T-helper 1 cell (primary cell): ENCODE data around the gene HIF3A.

ENCODE experiments used
- DNase-seq, 5 donors: peaks; one replicate each; pipeline ENCODE4 v3.0.0-alpha.2; 2012 to 2020

Gene HIF3A

DNA sequence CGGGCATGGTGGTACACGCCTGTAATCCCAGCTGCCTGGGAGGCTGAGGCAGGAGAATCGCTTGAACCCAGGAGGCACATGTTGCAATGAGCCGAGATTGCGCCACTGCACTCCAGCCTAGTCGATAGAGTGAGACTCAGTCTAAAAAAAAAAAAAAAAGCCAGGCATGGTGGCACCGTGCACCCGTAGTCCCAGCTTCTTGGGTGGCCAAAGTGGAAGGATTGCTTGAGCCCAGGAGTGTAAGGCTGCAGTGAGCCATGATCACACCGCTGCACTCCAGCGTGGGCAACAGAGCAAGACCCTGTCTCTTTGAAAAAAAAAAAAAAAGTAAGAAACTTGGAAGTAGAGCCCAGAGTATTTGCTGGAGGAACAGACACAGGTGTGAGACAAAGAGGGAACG, 88.8 kb downstream of the HIF3A start:
- no peak for DNase-seq

DNA sequence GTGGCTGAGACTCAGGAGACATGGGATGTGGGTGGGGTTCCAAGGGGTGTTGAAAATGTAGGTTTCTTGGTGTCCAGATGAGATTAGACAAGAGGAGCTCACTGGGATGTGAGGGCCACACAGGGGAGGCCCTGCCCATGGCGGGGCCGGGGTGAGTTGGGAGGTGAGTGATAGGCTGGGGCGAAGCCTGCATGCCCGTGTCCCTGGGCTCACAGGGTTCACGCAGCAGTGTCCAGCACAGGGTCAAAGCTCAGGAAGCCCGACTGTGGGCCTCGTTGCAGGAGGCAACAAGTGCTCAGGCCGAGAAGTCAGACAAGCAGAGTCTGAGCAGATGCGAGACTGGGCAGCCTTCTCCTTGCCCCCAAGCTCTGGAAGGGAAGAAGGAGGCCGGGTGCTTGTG, 89.3 kb downstream of the HIF3A start:
- DNase-seq: no peak

DNA sequence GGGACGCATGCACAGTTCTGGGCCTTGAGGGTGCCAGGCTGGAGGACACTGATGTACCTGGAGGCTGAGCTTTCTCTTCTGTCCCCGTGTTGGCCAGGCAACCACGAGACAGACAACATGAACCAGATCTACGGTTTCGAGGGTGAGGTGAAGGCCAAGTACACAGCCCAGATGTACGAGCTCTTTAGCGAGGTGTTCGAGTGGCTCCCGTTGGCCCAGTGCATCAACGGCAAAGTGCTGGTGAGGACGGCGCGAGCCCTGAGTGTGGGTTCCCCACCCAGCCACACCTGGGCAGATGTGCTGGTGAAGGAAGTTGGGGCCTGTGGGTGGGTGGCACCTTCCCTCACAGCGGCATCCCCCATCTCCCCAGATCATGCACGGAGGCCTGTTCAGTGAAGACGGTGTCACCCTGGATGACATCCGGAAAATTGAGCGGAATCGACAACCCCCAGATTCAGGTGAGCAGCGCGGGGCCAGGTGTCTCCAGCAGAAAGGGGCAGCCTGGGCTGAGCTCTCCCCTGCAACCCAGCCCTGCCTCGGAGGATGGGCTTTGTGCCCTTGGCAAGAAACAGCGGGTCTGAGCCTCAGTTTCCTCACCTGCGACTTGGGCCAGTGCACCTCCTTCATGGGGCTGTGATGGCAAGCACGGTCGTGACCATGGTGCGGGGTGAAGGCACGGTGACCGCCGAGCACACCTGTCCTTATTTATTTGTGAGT, 90.3 kb downstream of the HIF3A start:
- no peak for DNase-seq

DNA sequence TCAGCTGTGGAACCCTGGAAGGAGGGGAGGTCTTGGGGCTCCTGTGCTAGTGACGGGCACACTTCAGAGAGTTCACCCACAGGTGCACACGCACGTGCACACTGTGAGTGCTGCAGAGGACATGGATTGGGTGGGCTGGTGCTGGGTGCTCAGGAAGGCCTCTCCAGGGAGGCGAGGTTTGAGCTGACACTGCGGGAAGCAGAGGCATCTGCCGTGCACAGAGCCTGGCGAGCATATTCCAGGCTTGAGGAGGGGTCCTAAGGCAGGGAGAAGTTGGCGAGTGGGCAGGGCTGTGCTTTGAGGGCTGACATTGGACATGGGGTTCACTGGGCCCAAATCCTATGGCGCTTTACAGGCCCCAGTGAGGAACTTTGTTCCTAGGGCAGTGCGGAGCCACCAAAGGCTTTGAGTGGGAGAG, 90.9 kb downstream of the HIF3A start:
- DNase-seq: no peak

DNA sequence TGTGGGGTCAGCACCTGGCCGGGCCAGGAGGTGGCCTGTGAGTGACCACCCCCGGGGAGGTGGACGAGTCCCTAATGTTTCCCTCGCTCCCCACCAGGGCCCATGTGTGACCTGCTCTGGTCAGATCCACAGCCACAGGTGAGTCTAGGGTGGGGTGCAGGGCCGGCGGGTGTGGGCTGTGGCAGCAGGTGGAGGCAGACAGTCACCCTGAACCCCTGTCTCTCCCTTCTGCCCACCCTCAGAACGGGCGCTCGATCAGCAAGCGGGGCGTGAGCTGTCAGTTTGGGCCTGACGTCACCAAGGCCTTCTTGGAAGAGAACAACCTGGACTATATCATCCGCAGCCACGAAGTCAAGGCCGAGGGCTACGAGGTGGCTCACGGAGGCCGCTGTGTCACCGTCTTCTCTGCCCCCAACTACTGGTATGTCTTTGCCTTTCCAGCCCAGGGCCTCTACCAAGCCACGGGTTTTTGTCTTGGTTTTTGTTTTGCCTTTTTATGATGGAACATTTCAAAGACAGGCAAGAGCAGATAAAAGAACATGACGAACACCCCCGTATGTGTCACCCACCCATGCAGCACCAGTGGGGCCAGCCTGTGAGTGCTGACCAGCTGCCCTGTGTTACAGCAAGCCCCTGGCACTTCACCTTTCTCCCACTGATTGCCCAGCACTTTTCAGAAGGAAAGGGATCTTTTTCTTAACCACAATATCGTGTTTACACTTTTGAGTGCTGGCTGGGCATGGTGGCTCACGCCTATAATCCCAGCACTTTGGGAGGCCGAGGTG, 91.7 kb downstream of the HIF3A start:
- DNase-seq: no peak

DNA sequence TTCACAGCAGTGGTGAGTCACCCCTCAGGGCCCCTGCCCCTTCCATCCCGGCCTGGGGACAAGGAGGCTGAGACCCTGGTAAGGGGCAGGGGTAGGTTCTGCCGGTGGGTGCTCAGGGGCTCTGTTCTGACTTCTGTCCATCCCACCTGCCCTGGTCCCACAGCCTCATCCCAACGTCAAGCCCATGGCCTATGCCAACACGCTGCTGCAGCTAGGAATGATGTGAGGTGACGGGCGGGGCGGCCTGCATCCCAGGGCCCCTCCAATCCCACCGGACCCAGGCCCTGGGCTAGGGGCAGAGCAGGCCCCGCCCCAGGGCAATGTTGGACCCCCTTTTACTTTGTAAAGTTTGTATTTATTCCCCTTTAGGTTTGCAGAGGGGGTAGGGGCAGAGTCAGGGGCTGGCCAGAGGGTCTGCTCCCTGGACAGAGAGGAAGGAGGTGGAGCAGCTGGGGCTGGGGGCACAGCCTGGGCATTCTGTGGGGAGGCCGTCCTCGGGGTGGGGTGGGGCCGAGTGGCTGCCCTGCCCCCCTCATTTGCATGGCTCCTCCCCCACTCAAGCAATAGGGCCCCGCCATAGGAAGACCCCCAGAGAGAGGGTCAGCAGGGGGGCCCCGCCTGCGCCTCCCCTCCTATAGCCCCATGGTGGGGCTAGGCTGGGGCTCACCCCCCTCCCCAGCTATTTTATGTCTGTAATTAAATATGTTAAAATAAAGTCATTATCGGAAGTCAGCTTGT, 93.4 kb downstream of the HIF3A start:
- no peak for DNase-seq

DNA sequence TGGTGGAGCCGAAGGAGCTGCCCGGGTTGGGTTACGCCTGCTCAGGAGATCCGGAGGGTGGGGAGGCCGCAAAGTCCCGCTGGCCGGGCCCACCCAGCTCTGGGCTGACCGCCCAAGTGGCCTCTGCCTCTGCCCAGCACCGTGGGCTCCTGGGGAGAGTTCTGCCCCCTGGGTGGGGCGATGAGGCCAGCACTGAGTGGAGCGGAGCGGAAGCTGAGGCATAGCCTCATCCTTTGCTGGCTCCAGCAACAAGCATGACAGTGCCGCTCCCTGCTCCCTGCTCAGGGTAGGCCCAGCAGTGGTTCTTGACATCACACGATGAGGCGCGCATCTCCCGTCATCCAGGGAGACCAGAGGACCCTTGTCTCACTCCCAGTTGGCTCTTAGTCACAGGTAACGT, 94.0 kb downstream of the HIF3A start:
- DNase-seq: no peak

DNA sequence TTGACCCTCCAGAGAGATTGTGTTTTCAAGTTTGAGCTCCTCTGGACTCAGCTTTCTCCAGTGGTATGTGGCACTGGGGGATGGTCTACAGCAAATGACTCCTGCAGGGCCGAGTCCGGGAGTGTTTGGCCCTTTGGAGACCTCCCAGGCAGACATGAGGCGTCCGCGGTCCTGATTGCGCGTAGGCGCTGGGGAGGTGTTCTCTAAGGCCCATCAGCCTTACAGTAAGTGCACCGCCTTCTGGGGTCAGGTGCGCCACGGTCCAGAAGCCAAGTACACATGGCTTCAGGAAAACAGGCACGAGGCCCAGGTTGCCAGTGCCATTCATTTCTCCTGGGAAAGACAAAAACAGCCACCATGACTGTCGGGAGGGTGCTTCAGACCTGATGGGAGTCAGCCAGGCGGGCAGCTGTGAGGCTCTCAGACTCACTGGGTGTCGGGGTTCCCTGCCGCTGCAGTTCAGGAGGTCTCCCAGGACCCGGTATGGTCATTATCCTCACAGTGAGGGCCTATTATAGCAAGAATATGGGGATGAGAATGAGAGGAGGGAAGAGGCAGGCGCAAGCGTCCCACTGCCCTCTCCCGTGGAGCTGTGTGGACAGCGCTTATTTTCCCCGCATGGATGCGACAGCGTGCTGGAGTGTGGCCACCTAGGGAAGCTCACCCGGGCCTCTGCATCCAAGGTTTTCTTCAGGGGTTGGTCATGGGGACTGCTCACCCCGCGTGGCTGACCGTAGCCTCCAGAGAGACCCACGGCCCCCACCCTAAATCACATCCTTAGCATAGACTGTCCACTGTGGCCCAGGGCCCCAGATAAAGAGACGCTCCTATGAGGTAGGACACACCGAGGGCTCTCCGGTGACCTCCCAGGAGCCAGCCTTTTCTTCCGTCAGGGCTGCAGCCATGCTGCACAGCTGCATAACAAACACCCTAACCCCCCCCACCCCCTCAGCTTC, 94.7 kb downstream of the HIF3A start:
- DNase-seq: no peak

DNA sequence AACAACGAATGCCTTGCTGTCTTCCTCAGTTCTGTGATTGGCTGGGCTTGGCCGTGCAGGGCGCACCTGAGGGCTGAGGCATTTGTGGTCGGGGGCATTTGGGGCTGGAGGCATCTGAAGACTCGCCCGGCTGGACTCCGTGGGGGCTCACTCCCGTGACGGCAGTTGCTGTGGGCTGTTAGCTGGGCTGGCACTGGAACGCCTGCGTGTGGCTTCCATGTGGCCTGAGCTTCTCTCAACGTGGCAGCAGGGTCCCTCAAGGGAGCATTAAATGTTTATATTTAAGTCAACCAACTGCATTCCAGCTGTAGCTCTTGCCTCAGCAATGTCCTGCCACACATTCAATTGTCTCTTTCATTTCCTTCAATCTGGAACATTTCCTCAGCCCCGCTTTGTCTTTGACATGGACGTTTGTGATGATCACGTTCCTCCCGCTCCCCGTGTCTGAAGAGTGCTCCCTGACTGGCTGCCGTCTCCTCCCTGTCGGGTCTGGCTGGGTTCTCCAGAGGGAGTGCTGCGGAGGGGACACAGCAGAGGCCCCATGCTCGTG, 95.5 kb downstream of the HIF3A start:
- DNase-seq: no peak

DNA sequence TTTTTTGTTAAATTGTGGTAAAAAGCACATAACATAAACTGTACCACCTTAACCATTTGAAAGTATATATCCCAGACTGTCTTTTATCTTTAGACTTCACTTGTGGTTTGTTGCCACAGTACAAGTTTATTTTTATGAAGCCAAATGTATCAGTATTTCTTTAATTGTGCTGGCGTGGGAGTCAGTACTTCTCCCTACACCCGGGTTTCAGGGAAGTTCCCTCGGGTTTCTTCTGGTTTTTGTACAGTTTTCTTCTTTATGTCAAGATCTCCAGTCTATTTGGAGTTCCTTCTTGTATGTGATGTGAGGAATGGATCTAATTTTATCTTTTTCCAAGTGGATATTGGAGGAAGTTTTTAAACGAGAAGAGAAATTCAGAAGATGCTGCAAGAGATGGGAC, 96.0 kb downstream of the HIF3A start:
- no peak for DNase-seq
